H9 (cell line): ENCODE data around the gene CCNL1. TPM values are rescaled to one million over a fixed set of nuclear protein-coding genes. Genes with fewer than 3 reads are reported as not detected.
A peak's percentile ranks its signal among the peaks of the same experiment; 100 is the strongest.

Experiments
- DNase-seq: peaks from one replicate; pipeline ENCODE4 v3.0.0-alpha.2; 2017
- H2AFZ ChIP-seq: one replicate; pipeline ENCODE4 v1.6.1; 2013; ENCODE audit warnings: mild to moderate bottlenecking, low read length, control low read depth, moderate library complexity
- H2AK5ac ChIP-seq: 2 replicates; pipeline ENCODE4 v1.6.1; 2013; ENCODE audit warnings: low read length, control low read depth, mixed read lengths; ENCODE audit not compliant: insufficient read length
- H2BK120ac ChIP-seq: one replicate; pipeline ENCODE4 v1.6.1; 2013; ENCODE audit warnings: low read depth, mild to moderate bottlenecking, low read length, control low read depth, inconsistent platforms; ENCODE audit not compliant: poor library complexity, severe bottlenecking
- H2BK12ac ChIP-seq: 2 replicates; pipeline ENCODE4 v1.6.1; 2013; ENCODE audit warnings: low read length, control low read depth, mixed read lengths, low read depth; ENCODE audit not compliant: insufficient read length
- H2BK15ac ChIP-seq: 2 replicates; pipeline ENCODE4 v1.6.1; 2013; ENCODE audit warnings: low read depth, low read length, control low read depth
- H2BK20ac ChIP-seq: one replicate; pipeline ENCODE4 v1.6.1; 2013; ENCODE audit warnings: low read depth, mild to moderate bottlenecking, low read length, control low read depth, inconsistent platforms; ENCODE audit not compliant: poor library complexity, severe bottlenecking
- H2BK5ac ChIP-seq: 2 replicates; pipeline ENCODE4 v1.6.1; 2013; ENCODE audit warnings: low read length, control low read depth, mixed read lengths; ENCODE audit not compliant: insufficient read length
- H3K14ac ChIP-seq: 2 replicates; pipeline ENCODE4 v1.6.1; 2013; ENCODE audit warnings: low read length, control low read depth; ENCODE audit not compliant: insufficient read depth
- H3K18ac ChIP-seq: 2 replicates; pipeline ENCODE4 v1.6.1; 2013; ENCODE audit warnings: low read depth, mild to moderate bottlenecking, mixed read lengths, low read length, control low read depth; ENCODE audit not compliant: insufficient read length
- H3K23ac ChIP-seq: 2 replicates; pipeline ENCODE4 v1.6.1; 2013; ENCODE audit warnings: low read length, control low read depth, mixed read lengths, low read depth; ENCODE audit not compliant: insufficient read length
- H3K23me2 ChIP-seq: 2 replicates; pipeline ENCODE4 v1.6.1; 2013; ENCODE audit warnings: low read depth, mild to moderate bottlenecking, mixed read lengths, low read length, control low read depth; ENCODE audit not compliant: insufficient read length, poor library complexity, severe bottlenecking
- H3K27ac ChIP-seq: 2 replicates; pipeline ENCODE4 v1.5.1; 2013; ENCODE audit warnings: low read length, control low read depth, mixed read lengths, low read depth; ENCODE audit not compliant: insufficient read length
- H3K27me3 ChIP-seq: 2 replicates; pipeline ENCODE4 v1.6.1; 2013; ENCODE audit warnings: low read length, control low read depth, inconsistent platforms; ENCODE audit not compliant: insufficient read depth
- H3K4ac ChIP-seq: 2 replicates; pipeline ENCODE4 v1.6.1; 2013; ENCODE audit warnings: low read depth, mild to moderate bottlenecking, control low read depth, inconsistent platforms, low read length, moderate library complexity
- H3K4me1 ChIP-seq: 2 replicates; pipeline ENCODE4 v1.6.1; 2013; ENCODE audit warnings: low read length, control low read depth, inconsistent platforms; ENCODE audit not compliant: insufficient read depth
- H3K4me2 ChIP-seq: 2 replicates; pipeline ENCODE4 v1.6.1; 2013; ENCODE audit warnings: low read length, control low read depth, mixed read lengths; ENCODE audit not compliant: insufficient read length, insufficient read depth
- H3K56ac ChIP-seq: 2 replicates; pipeline ENCODE4 v1.6.1; 2013; ENCODE audit warnings: low read depth, mild to moderate bottlenecking, mixed read lengths, low read length, control low read depth; ENCODE audit not compliant: insufficient read length
- H3K79me1 ChIP-seq: 2 replicates; pipeline ENCODE4 v1.6.1; 2013; ENCODE audit warnings: low read depth, mild to moderate bottlenecking, moderate library complexity, low read length, control low read depth, inconsistent platforms; ENCODE audit not compliant: insufficient read depth, poor library complexity, severe bottlenecking
- H3K79me2 ChIP-seq: 2 replicates; pipeline ENCODE4 v1.6.1; 2013; ENCODE audit warnings: low read length, control low read depth, inconsistent platforms; ENCODE audit not compliant: insufficient read depth
- H3K9ac ChIP-seq: 2 replicates; pipeline ENCODE4 v1.6.1; 2013; ENCODE audit warnings: low read length, control low read depth, mixed read lengths; ENCODE audit not compliant: insufficient read length; ENCODE audit errors: extremely low read depth
- H3K9me3 ChIP-seq: one replicate; pipeline ENCODE4 v1.6.1; 2013; ENCODE audit warnings: low read depth, low read length, inconsistent platforms; ENCODE audit not compliant: control insufficient read depth
- H3T11ph ChIP-seq: one replicate; pipeline ENCODE4 v1.6.1; 2013; ENCODE audit warnings: mild to moderate bottlenecking, low read length, control low read depth, inconsistent platforms
- H4K20me1 ChIP-seq: one replicate; pipeline ENCODE4 v1.6.1; 2013; ENCODE audit not compliant: control insufficient read depth, insufficient read length, insufficient read depth
- H4K5ac ChIP-seq: 2 replicates; pipeline ENCODE4 v1.6.1; 2013; ENCODE audit warnings: low read depth, mild to moderate bottlenecking, mixed read lengths, low read length, control low read depth; ENCODE audit not compliant: insufficient read length
- H4K8ac ChIP-seq: replicated peaks from 2 replicates; pipeline ENCODE4 v1.6.1; 2013; ENCODE audit warnings: low read length, control low read depth, mixed read lengths, low read depth; ENCODE audit not compliant: insufficient read length
- H4K91ac ChIP-seq: 2 replicates; pipeline ENCODE4 v1.6.1; 2013; ENCODE audit warnings: low read depth, mild to moderate bottlenecking, moderate library complexity, mixed read lengths, low read length, control low read depth; ENCODE audit not compliant: insufficient read length
- H3K27ac Mint-ChIP-seq, 3 experiments: 2 replicates in 2 of 3; 3 replicates in 1 of 3; pipeline ENCODE4 v1.8.0; 2020 to 2021; ENCODE audit warnings: mixed read lengths in 3 of 3, mild to moderate bottlenecking in 1 of 3, moderate library complexity in 1 of 3
- H3K27me3 Mint-ChIP-seq: 2 replicates; pipeline ENCODE4 v1.8.0; 2021; ENCODE audit warnings: low read depth, mild to moderate bottlenecking, moderate library complexity, mixed read lengths
- H3K36me3 Mint-ChIP-seq, 3 experiments: 2 replicates in 2 of 3; 3 replicates in 1 of 3; pipeline ENCODE4 v1.8.0; 2020 to 2021; ENCODE audit warnings: low read depth in 3 of 3, mixed read lengths in 3 of 3; ENCODE audit not compliant: insufficient read depth in 1 of 3
- H3K4me1 Mint-ChIP-seq, 2 experiments: 2 replicates each; pipeline ENCODE4 v1.8.0; 2020; ENCODE audit warnings: mixed read lengths in 2 of 2
- H3K4me3 Mint-ChIP-seq, 2 experiments: 2 replicates in 1 of 2; 3 replicates in 1 of 2; pipeline ENCODE4 v1.8.0; 2020 to 2021; ENCODE audit warnings: mild to moderate bottlenecking in 2 of 2, mixed read lengths in 2 of 2, moderate library complexity in 1 of 2
- H3K9me3 Mint-ChIP-seq, 2 experiments: 2 replicates in 1 of 2; 3 replicates in 1 of 2; pipeline ENCODE4 v1.8.0; 2020; ENCODE audit warnings: mild to moderate bottlenecking in 2 of 2, mixed read lengths in 2 of 2, moderate library complexity in 1 of 2
- CTCF ChIP-seq: fragments of 200-600 bp; sonication (generic); conservative IDR thresholded peaks from 3 replicates; pipeline ENCODE4 v1.8.0; 2021; ENCODE audit warnings: antibody characterized with exemption, mild to moderate bottlenecking
- WGBS: extraction: QIAGEN DNeasy Blood & Tissue Kit; methylation state at CpG from one replicate; pipeline ENCODE4 v1.1.7; 2013; ENCODE audit warnings: missing lambda C conversion rate, low lambda C conversion rate, mixed read lengths; ENCODE audit not compliant: insufficient read length; ENCODE audit errors: extremely low coverage; 5-methylcytosine and 5-hydroxymethylcytosine counted together
- total RNA-seq: library from RNA; stranded (reverse); gene quantifications from 2 replicates; pipeline ENCODE4 v1.2.1, GENCODE V29; 2021

Gene CCNL1
- total RNA-seq, 1 experiment from 2014 or later, result 103 TPM

- H2BK5ac ChIP-seq, result peak overlapping the region; percentile 32
- H3K79me2 ChIP-seq, result 0 out of 2 replicates have a peak, but pooled peaks cover 1% of the 10 kb centered on the region
- no peaks in the 10 kb centered on the region for H3K4me1 ChIP-seq
- H3K9ac ChIP-seq, result peak overlapping the region; percentile 82
- peak overlapping the region; percentile 36; the same call in 1 of the 2 replicates for H3K4ac ChIP-seq
- TF ChIP-seq CTCF, result no peak
- H2BK20ac ChIP-seq, result no peak overlapping the region
- no CpG with 5 or more reads among the region's 61 CpGs for WGBS
- peak overlapping the region; percentile 97 for H3K4me2 ChIP-seq
- H3K27me3 ChIP-seq, result no peaks in the 10 kb centered on the region
- peak overlapping the region; percentile 97 for H3K18ac ChIP-seq
- no peak overlapping the region for H2AK5ac ChIP-seq
- no peak overlapping the region for H3T11ph ChIP-seq
- H4K5ac ChIP-seq, result peak overlapping the region; percentile 36
- H3K56ac ChIP-seq, result no peak overlapping the region
- H3K27ac ChIP-seq, result peak overlapping the region; percentile 83
- peak overlapping the region; percentile 93 for H2BK120ac ChIP-seq
- peak overlapping the region; percentile 96 to 98 (median 98) for H3K27ac Mint-ChIP-seq
- H4K20me1 ChIP-seq, result no peaks in the 10 kb centered on the region
- H3K9me3 Mint-ChIP-seq, result peaks cover 19 to 26% of the 10 kb centered on the region in 2 experiments
- H2BK12ac ChIP-seq, result no peak overlapping the region
- peak overlapping the region; percentile 97; the same call in 1 of the 2 replicates for H3K14ac ChIP-seq
- H3K9me3 ChIP-seq, result no peaks in the 10 kb centered on the region
- peaks cover 23 to 36% (median 23%) of the 10 kb centered on the region in 3 experiments for H3K36me3 Mint-ChIP-seq
- peaks cover 12% of the 10 kb centered on the region in 2 experiments for H3K4me1 Mint-ChIP-seq
- no peak overlapping the region for H2BK15ac ChIP-seq
- H2AFZ ChIP-seq, result peak overlapping the region; percentile 60
- H3K4me3 Mint-ChIP-seq, result peak overlapping the region; percentile 87 to 91
- H3K23ac ChIP-seq, result no peak overlapping the region
- H4K8ac ChIP-seq, result no peak overlapping the region
- no peaks in the 10 kb centered on the region for H3K79me1 ChIP-seq
- H4K91ac ChIP-seq, result no peak overlapping the region
- peaks cover 17% of the 10 kb centered on the region for H3K23me2 ChIP-seq
- peak; percentile 99 for DNase-seq
- H3K27me3 Mint-ChIP-seq, result peaks cover 7% of the 10 kb centered on the region; the same call in 1 of the 2 replicates
These were observed 14.9 kb upstream of the CCNL1 start for GRCh38 chr3:157174649-157175498.
